ENCODE data around the gene PCDH15. TPM values are rescaled to one million over a fixed set of nuclear protein-coding genes. Genes with fewer than 3 reads are reported as not detected.
A peak's percentile ranks its signal among the peaks of the same experiment; 100 is the strongest.

The PCDH15 gene
- total and polyA plus RNA-seq, 2 of the 4 experiments (the other 2 are of a cell fraction): not detected

GRCh38 chr10:54487743-54488142, 313.3 kb downstream of the PCDH15 start:
- Histone ChIP-seq H3K9me3 (ENCODE audit: control insufficient read depth, insufficient read depth, low read length) (no peaks in the 10 kb centered on the region), H3K4me2 (ENCODE audit: low read depth, low read length) (no peak overlapping the region), H3K23ac (ENCODE audit: low read depth, low read length) (no peak overlapping the region), H3K56ac (ENCODE audit: extremely low read depth, insufficient read depth, low read length) (no peak overlapping the region), H2BK15ac (ENCODE audit: low read depth, low read length) (no peak overlapping the region), H3K27ac (ENCODE audit: insufficient read depth, low read length) (no peak overlapping the region), H4K8ac (ENCODE audit: low read depth in 2 of 2, low read length in 2 of 2) (no peak overlapping the region), H3K9ac (ENCODE audit: low read depth, low read length) (no peak overlapping the region), H3K4me1 (ENCODE audit: control insufficient read depth, insufficient read depth, low read length) (no peaks in the 10 kb centered on the region), H3K79me1 (ENCODE audit: low read depth in 1 of 2, low read length in 2 of 2) (no peaks in the 10 kb centered on the region), H2BK20ac (ENCODE audit: low read depth, low read length) (no peak overlapping the region), H2AK5ac (ENCODE audit: low read depth, low read length) (no peak overlapping the region), H3K18ac (ENCODE audit: low read depth, low read length) (no peak overlapping the region), H3K27me3 (ENCODE audit: control insufficient read depth, insufficient read depth, low read length) (no peaks in the 10 kb centered on the region), H2AFZ (replicated peaks; ENCODE audit: low read length, poor library complexity) (no peak overlapping the region), H3K14ac (replicated peaks; ENCODE audit: low read depth, low read length) (no peak overlapping the region), H3K4me3 (ENCODE audit: insufficient read depth, low read depth, low read length) (no peak overlapping the region), H4K20me1 (ENCODE audit: insufficient read depth, low read length) (no peaks in the 10 kb centered on the region), H3K9me1 (ENCODE audit: insufficient read depth, low read length) (no peaks in the 10 kb centered on the region), H3K4ac (ENCODE audit: low read depth, low read length) (no peak overlapping the region), H4K91ac (ENCODE audit: insufficient read depth, low read depth, low read length) (no peak overlapping the region), H2BK5ac (ENCODE audit: low read depth, low read length, poor library complexity, severe bottlenecking) (no peak overlapping the region), H2BK120ac (ENCODE audit: low read depth, low read length) (no peak overlapping the region), H2AK9ac (replicated peaks; ENCODE audit: low read depth, low read length, poor library complexity) (no peak overlapping the region), H4K5ac (ENCODE audit: low read depth, low read length) (no peak overlapping the region), H3K36me3 (ENCODE audit: control insufficient read depth, insufficient read depth, low read length) (no peaks in the 10 kb centered on the region)
- BruUV-seq (replicated peaks): no TSS peak
- in situ Hi-C loops (cut with MboI; ENCODE audit: low sequenced_read_pairs) (no loop called here), dilution Hi-C loops (cut with HindIII; ENCODE audit: low sequenced_read_pairs, unreplicated experiment) (no loop called here), intact Hi-C loops (cut with micrococcal nuclease) (no loop called here)
- no CpG with 5 or more reads among the region's 2 CpGs for WGBS, 2 experiments (ENCODE audit: extremely low coverage in 2 of 2, insufficient read length in 1 of 2)
- TF ChIP-seq, protein P1, sequence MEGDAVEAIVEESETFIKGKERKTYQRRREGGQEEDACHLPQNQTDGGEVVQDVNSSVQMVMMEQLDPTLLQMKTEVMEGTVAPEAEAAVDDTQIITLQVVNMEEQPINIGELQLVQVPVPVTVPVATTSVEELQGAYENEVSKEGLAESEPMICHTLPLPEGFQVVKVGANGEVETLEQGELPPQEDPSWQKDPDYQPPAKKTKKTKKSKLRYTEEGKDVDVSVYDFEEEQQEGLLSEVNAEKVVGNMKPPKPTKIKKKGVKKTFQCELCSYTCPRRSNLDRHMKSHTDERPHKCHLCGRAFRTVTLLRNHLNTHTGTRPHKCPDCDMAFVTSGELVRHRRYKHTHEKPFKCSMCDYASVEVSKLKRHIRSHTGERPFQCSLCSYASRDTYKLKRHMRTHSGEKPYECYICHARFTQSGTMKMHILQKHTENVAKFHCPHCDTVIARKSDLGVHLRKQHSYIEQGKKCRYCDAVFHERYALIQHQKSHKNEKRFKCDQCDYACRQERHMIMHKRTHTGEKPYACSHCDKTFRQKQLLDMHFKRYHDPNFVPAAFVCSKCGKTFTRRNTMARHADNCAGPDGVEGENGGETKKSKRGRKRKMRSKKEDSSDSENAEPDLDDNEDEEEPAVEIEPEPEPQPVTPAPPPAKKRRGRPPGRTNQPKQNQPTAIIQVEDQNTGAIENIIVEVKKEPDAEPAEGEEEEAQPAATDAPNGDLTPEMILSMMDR (conservative IDR thresholded peaks at IDR 0.05; ENCODE audit: low read depth, low read length): no peak
- TF ChIP-seq MAFK (IDR thresholded peaks at IDR 0.05; ENCODE audit: low read depth, low read length): 0 out of 2 replicates have a peak, but pooled peaks have one; percentile 24
- DNase-seq (no peak), ATAC-seq (ENCODE audit: low read depth) (no peak)
- CTCF ChIA-PET: no interaction called here
- POLR2A ChIA-PET (ENCODE audit: unreplicated experiment): no interaction called here

Data from IMR-90 (cell line).